Lower leg skin (tissue), 4 donors: ENCODE results near the gene ASB1. TPM values are rescaled to one million over a fixed set of nuclear protein-coding genes. Genes with fewer than 3 reads are reported as not detected.

ENCODE experiments used
- DNase-seq, 2 donors: peaks; one replicate each; pipeline ENCODE4 v3.0.0-alpha.2; 2019; ENCODE audit warnings: low spot score in 2 of 2
- H3K4me3 ChIP-seq: fragments of 200-600 bp; sonication (generic); 2 replicates; pipeline ENCODE4 v1.5.1; 2017; ENCODE audit warnings: mild to moderate bottlenecking, low read depth; ENCODE audit not compliant: poor library complexity, severe bottlenecking
- POLR2A ChIP-seq, 2 donors: fragments of 450-650 bp; IDR thresholded peaks; one replicate each; pipeline ENCODE4 v1.6.1; 2016 to 2017; ENCODE audit warnings: antibody characterized with exemption in 2 of 2, mild to moderate bottlenecking in 1 of 2, moderate library complexity in 1 of 2
- WGBS, 2 donors: methylation state at CpG; one replicate each; pipeline ENCODE4 v1.1.5; 2018; 5-methylcytosine and 5-hydroxymethylcytosine counted together
- intact Hi-C: fragments of 100-400 bp; cut with DNase I; formaldehyde crosslinking; loops from one replicate; pipeline ENCODE4 v1.15.0; 2023; ENCODE audit warnings: low total_unique reads
- total RNA-seq, 4 donors: library from RNA; depleted of rRNA; stranded (reverse); fragments of >200 nt; gene quantifications; one replicate each; pipeline ENCODE4 v1.1.0, GENCODE V29; 2016
- TF ChIP-seq, protein P1 (sequence below), 3 donors: fragments of 450-650 bp; IDR thresholded peaks; one replicate each; pipeline ENCODE4 v1.5.1; 2016; ENCODE audit warnings: antibody characterized with exemption in 3 of 3, mild to moderate bottlenecking in 3 of 3, moderate library complexity in 2 of 3

The ASB1 gene
- total RNA-seq, 4 donors from 2014 or later: 16.6 to 32.9 (median 21.0) TPM

DNA sequence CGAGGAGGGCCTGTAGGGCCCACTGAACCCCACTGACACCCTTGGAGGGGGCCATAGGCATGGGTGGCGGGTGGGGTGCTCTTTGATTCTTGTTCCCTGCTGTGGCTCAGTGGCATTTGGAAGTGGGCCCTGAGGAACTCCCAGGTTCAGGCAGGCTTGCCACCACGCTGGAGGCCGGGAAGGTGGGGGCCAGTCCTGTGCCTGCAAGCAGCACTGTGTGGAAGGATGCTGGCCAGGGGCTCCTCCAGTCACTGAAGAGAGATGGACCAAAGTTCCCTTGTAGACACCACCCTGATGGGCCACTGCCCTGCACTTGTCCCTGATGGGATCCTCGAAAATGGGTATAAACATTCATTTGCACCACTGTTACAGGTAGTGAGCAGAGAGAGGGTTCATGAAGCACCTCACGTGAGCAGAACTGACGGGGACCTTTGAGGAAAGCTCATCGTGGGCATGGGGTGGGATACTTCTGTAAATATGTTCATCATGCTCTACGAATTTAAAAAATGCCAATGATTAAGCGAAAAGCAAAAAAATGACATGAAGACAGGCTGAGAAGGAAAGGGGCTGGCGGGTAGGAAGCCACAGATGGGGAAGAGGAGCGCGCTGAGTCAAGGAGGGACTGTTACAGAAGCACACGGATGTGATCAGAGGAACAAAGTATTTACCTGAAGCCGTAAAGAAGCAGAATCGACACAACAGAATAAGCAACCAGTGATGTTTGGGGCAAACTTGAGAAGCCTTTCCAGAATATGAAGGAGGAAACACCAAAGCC, 45.2 kb upstream of the ASB1 start:
- DNase-seq: peak in 1 of 2 donors; percentile 72
- whole genome bisulfite sequencing, 2 donors: 83 to 88% methylated on average over 16 of the region's 16 CpGs
- intact Hi-C loops: no loop called here

DNA sequence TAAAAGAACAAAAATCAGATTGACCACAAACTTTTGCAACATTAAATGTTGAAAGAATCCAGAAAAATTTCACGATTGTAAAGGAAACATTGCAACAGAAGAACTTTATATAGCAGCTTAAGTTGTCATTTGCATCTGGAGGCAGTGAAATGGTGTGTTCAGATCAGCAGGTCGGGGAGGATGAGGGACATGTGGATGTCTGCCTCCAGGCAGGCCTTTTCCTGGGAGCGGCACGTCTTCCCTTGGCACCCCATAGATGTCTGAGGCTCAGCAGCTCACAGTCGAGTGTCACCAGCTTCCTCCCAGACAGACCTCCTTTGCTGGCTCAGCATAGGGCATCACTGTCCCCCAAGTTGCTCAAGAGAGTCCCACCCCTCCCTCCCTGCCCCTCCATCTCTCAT, 44.3 kb upstream of the ASB1 start:
- peak in 1 of 2 donors; percentile 75 for DNase-seq
- TF ChIP-seq, protein P1, sequence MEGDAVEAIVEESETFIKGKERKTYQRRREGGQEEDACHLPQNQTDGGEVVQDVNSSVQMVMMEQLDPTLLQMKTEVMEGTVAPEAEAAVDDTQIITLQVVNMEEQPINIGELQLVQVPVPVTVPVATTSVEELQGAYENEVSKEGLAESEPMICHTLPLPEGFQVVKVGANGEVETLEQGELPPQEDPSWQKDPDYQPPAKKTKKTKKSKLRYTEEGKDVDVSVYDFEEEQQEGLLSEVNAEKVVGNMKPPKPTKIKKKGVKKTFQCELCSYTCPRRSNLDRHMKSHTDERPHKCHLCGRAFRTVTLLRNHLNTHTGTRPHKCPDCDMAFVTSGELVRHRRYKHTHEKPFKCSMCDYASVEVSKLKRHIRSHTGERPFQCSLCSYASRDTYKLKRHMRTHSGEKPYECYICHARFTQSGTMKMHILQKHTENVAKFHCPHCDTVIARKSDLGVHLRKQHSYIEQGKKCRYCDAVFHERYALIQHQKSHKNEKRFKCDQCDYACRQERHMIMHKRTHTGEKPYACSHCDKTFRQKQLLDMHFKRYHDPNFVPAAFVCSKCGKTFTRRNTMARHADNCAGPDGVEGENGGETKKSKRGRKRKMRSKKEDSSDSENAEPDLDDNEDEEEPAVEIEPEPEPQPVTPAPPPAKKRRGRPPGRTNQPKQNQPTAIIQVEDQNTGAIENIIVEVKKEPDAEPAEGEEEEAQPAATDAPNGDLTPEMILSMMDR (IDR thresholded peaks at IDR 0.05): no peak
- no peak for TF ChIP-seq POLR2A (IDR thresholded peaks at IDR 0.05)
- 68 to 75% methylated on average over 5 of the region's 5 CpGs for WGBS, 2 donors
- intact Hi-C loops: no loop called here
- no peak overlapping the region for H3K4me3 ChIP-seq

More for the DNA sequence above, 45.2 kb upstream of the ASB1 start:
- no peak overlapping the region for H3K4me3 ChIP-seq
- TF ChIP-seq POLR2A (IDR thresholded peaks at IDR 0.05): no peak
- TF ChIP-seq, protein P1 (IDR thresholded peaks at IDR 0.05): no peak

DNA sequence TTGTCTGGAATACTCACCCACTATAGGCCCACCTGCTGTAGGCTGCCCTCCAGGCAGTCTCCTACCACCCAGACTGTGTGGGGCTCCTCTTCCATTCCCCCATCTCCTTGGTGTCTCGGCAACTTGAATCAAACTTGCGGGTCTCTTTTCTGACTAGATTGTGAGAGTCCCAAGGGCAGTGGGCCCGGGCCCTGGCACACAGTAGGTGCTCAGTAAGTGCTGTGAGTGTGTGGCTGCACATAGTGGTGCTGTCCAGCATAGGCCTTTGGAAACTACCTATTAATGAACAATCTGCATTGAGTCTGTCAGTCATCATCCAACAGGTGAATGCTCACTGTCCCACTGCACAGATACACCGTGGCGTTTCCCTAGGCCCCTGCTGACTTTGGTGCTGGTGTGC, 43.6 kb upstream of the ASB1 start:
- peak in 1 of 2 donors; percentile 70 for DNase-seq
- intact Hi-C loops: no loop called here
- no peak for TF ChIP-seq POLR2A (IDR thresholded peaks at IDR 0.05)
- TF ChIP-seq, protein P1 (IDR thresholded peaks at IDR 0.05): no peak
- 96 to 100% methylated on average over 5 of the region's 5 CpGs for WGBS, 2 donors
- H3K4me3 ChIP-seq: no peak overlapping the region

DNA sequence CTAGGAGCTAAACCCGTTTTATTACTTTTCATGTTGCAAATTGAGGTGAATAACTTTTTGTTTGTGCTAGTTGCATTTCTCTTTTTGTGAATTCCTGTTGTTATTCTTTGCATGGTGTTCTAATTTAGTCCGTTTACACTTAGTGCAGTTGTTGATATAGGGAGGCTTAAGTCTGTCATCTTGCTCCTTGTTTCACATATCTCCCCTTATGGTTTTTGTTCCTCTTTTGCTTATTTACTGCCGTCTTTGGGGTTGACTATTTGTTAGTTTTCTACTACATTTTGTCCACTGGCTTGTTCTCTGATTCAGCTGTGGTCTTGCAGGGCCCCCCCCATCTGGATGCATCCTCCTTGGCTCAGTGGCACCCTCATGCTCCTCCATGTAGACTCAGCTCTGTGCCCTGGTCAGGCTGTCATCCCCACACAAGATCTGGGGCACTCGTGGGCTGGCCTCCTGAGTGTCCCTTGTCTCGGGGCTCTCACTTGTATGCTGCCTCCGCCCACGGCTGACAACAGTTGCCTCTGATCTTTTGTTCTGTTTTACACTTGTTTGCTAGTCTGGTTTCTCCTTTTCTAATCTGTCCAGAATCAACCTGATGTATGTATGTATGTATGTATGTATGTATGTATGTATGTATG, 42.9 kb upstream of the ASB1 start:
- H3K4me3 ChIP-seq: no peak overlapping the region
- intact Hi-C loops: no loop called here
- 94 to 95% methylated on average over 7 of the region's 7 CpGs for whole genome bisulfite sequencing, 2 donors
- peak in 1 of 2 donors; percentile 74 for DNase-seq
- TF ChIP-seq, protein P1 (IDR thresholded peaks at IDR 0.05): no peak
- no peak for TF ChIP-seq POLR2A (IDR thresholded peaks at IDR 0.05)

DNA sequence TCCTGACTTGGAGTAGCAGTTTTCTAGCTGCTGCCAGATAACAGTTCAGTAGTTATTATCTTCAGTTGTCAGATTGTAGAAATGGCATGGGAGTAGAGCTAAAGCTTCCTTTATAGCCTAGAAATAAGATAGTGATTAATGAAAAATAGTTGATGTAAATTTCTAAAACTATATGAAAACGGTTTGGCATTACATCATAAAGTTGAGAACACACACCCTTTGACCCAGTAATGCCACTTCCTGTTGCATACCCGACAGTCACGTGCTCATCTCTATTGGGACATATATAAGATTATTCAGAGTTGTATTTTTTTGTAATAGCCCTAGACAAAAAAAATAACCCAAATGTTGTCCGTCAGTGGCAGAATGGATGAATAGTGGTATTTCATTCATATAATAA, 39.4 kb upstream of the ASB1 start:
- intact Hi-C loops: no loop called here
- H3K4me3 ChIP-seq: no peak overlapping the region
- WGBS, 2 donors: 67 to 71% methylated on average over 4 of the region's 4 CpGs

More for the DNA sequence above, 39.4 kb upstream of the ASB1 start:
- TF ChIP-seq, protein P1 (IDR thresholded peaks at IDR 0.05): no peak
- TF ChIP-seq POLR2A (IDR thresholded peaks at IDR 0.05): no peak
- DNase-seq: no peak
